Measurements from ENCODE around the gene LPP.

GRCh38 chr3:188819939-188820338 is 666.0 kb downstream of the LPP start:
- TF ChIP-seq CTCF (IDR thresholded peaks at IDR 0.05 in 2 of 3, conservative IDR thresholded peaks at IDR 0.05 in 1 of 3; ENCODE audit: insufficient read depth in 2 of 3, low read depth in 1 of 3, low read length in 3 of 3) (no peak), POLR2A (conservative IDR thresholded peaks at IDR 0.05) (no peak), SMARCC2 (IDR thresholded peaks at IDR 0.05; ENCODE audit: low read depth) (no peak), BRD9 (IDR thresholded peaks at IDR 0.05; ENCODE audit: low read depth, partially characterized antibody) (no peak), IRF9 (tag; IDR thresholded peaks at IDR 0.05) (no peak), MGA (IDR thresholded peaks at IDR 0.05) (no peak)
- TF ChIP-seq, protein P1, sequence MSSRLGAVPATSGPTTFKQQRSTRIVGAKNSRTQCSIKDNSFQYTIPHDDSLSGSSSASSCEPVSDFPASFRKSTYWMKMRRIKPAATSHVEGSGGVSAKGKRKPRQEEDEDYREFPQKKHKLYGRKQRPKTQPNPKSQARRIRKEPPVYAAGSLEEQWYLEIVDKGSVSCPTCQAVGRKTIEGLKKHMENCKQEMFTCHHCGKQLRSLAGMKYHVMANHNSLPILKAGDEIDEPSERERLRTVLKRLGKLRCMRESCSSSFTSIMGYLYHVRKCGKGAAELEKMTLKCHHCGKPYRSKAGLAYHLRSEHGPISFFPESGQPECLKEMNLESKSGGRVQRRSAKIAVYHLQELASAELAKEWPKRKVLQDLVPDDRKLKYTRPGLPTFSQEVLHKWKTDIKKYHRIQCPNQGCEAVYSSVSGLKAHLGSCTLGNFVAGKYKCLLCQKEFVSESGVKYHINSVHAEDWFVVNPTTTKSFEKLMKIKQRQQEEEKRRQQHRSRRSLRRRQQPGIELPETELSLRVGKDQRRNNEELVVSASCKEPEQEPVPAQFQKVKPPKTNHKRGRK (tag; IDR thresholded peaks at IDR 0.05), result no peak

All from K562 (cell line).